Peyer's patch (tissue), 4 donors: Measurements from ENCODE around the gene MEIOC. TPM values are rescaled to one million over a fixed set of nuclear protein-coding genes. Genes with fewer than 3 reads are reported as not detected.
"Not testable (repeated sequence)": the region's sequence is repeated elsewhere in the genome, so short reads cannot be mapped to it uniquely, and the experiment has no call there.

Source experiments
- DNase-seq, 3 donors: peaks; one replicate each; pipeline ENCODE4 v3.0.0-alpha.2; 2017 to 2019
- H3K27ac ChIP-seq, 4 donors: fragments of 200-600 bp; sonication (generic); one replicate each; pipeline ENCODE4 v1.5.1; 2016 to 2019
- H3K27me3 ChIP-seq, 2 donors: fragments of 200-600 bp; sonication (generic); one replicate each; pipeline ENCODE4 v1.5.1; 2019
- H3K36me3 ChIP-seq, 3 donors: fragments of 200-600 bp; sonication (generic); one replicate each; pipeline ENCODE4 v1.5.1; 2016 to 2019
- H3K4me1 ChIP-seq, 4 donors: fragments of 200-600 bp; sonication (generic); one replicate each; pipeline ENCODE4 v1.5.1; 2016 to 2019
- H3K4me3 ChIP-seq, 4 donors: fragments of 200-600 bp; sonication (generic); 1 replicate in 3 of 4; 2 replicates in 1 of 4; pipeline ENCODE4 v1.5.1; 2016 to 2019; ENCODE audit warnings: mild to moderate bottlenecking in 1 of 4
- H3K9me3 ChIP-seq, 4 donors: fragments of 200-600 bp; sonication (generic); one replicate each; pipeline ENCODE4 v1.5.1; 2016 to 2019; ENCODE audit warnings: mild to moderate bottlenecking in 1 of 4
- CTCF ChIP-seq, 6 experiments: fragments of 450-650 bp in 4 of 6; fragments of 200-600 bp in 2 of 6; sonication (generic) in 1 of 6; IDR thresholded peaks; one replicate each; pipeline ENCODE4 v1.5.1; 2017 to 2019; ENCODE audit warnings: antibody characterized with exemption in 6 of 6, mild to moderate bottlenecking in 3 of 6, moderate library complexity in 1 of 6
- POLR2A ChIP-seq, 2 donors: fragments of 450-650 bp; IDR thresholded peaks; one replicate each; pipeline ENCODE4 v1.5.1; 2017; ENCODE audit warnings: antibody characterized with exemption in 2 of 2, mild to moderate bottlenecking in 2 of 2, moderate library complexity in 2 of 2
- total RNA-seq, 4 donors: library from RNA; depleted of rRNA; stranded (reverse); fragments of >200 nt; gene quantifications; one replicate each; pipeline ENCODE4 v1.1.0, GENCODE V29; 2016

MEIOC gene
- total RNA-seq, 4 donors from 2014 or later = not detected

DNA sequence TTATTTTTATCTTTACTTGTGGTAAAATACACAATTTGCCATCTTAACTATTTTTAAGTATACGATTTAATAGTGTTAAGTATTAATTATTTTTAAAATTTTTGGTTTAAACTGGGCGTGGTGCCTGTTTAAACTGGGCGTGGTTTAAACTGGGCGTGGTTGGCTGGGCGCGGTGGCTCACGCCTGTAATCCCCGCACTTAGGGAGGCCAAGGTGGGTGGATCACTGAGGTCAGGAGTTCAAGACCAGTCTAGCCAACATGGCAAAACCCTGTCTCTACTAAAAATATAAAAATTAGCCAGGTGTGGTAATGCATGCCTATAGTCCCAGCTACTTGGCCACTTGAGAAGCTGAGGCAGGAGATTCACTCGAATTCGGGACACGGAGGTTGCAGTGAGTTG lies 37.3 kb downstream of the MEIOC start:
- no peaks in the 10 kb centered on the region for H3K27me3 ChIP-seq
- no peaks in the 10 kb centered on the region for H3K36me3 ChIP-seq
- DNase-seq = no peak
- no peak overlapping the region for H3K27ac ChIP-seq
- peaks cover 0 to 10% (median 2%) of the 10 kb centered on the region in 4 donors for H3K4me1 ChIP-seq
- TF ChIP-seq CTCF (IDR thresholded peaks at IDR 0.05) (no peak), POLR2A (IDR thresholded peaks at IDR 0.05) (no peak)
- no peaks in the 10 kb centered on the region for H3K9me3 ChIP-seq
- no peak overlapping the region for H3K4me3 ChIP-seq

- H3K27ac ChIP-seq, H3K4me1 ChIP-seq, DNase-seq, H3K36me3 ChIP-seq, H3K9me3 ChIP-seq, H3K27me3 ChIP-seq, H3K4me3 ChIP-seq: not testable (repeated sequence)
These were observed 44.0 kb downstream of the MEIOC start for GRCh38 chr17:44700288-44700687.

GRCh38 chr17:44707755-44708400 lies 51.6 kb downstream of the MEIOC start:
- Histone ChIP-seq H3K4me1 (peaks cover 0 to 17% (median 2%) of the 10 kb centered on the region in 4 donors), H3K27me3 (no peaks in the 10 kb centered on the region), H3K36me3 (no peaks in the 10 kb centered on the region), H3K9me3 (no peaks in the 10 kb centered on the region), H3K27ac (peak overlapping the region; percentile 45 to 70 (median 54)), H3K4me3 (peak overlapping the region; percentile 56 to 90 (median 72))
- TF ChIP-seq CTCF (IDR thresholded peaks at IDR 0.05) (no peak), POLR2A (IDR thresholded peaks at IDR 0.05) (no peak)
- DNase-seq = no peak

DNA sequence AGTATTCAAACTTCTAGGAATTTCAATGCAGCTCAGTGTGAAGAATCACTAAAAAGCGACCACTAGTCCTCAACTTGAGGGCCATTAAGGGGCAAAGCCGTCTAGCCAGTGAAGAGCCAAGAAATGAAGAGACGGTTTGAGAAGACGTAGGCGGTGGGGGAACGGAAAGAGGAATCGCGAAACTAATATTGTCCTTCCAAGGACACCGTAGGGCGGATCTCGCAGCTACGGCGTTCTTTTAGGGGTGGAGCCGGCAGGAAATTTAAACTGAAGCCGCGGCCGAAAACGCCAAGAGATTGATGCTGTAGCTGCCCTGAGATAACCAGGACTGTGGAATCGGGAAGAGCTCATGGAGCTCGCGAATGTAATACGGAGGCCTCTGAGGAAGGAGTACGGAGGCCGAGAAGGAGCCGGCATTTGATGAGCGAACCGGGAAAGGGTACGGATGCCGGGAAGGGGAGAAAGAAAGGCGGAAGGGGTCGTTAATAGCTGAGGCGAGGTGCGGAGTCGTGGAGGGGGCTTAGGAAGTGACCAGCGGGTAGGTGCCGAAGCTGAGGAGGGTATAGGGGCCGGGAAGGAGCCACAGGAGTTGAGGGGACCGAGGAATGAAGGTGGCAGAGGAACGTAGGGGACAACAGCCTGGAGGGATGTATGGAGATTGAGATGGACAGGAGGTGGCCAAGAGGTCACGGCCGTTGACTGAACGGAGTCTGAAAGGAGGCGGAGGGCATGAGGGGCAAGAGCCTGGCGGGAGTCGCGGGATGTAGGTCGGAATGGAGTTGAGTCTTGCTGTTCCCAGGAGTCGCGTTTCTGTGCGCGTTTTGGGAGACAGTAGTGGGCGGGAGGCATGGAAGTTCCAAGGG lies 52.4 kb downstream of the MEIOC start, which contains the start of gene DBF4B:
DBF4B (plus strand) TSS at position 265 of the 863 bp plus-strand sequence; CDS start at position 421, 156 bp downstream.
- no peaks in the 10 kb centered on the region for H3K27me3 ChIP-seq
- H3K9me3 ChIP-seq = no peaks in the 10 kb centered on the region
- H3K4me3 ChIP-seq = peak within 1 kb of the TSS; percentile 56 to 90 (median 72)
- peaks cover 0 to 17% (median 2%) of the 10 kb centered on the region in 4 donors for H3K4me1 ChIP-seq
- no peak for TF ChIP-seq CTCF (IDR thresholded peaks at IDR 0.05)
- TF ChIP-seq POLR2A (IDR thresholded peaks at IDR 0.05) = no peak
- peak within 1 kb of the TSS; percentile 45 to 70 (median 54) for H3K27ac ChIP-seq
- DNase-seq = peak; percentile 77 to 93 (median 80)
- no peaks in the 10 kb centered on the region for H3K36me3 ChIP-seq

DNA sequence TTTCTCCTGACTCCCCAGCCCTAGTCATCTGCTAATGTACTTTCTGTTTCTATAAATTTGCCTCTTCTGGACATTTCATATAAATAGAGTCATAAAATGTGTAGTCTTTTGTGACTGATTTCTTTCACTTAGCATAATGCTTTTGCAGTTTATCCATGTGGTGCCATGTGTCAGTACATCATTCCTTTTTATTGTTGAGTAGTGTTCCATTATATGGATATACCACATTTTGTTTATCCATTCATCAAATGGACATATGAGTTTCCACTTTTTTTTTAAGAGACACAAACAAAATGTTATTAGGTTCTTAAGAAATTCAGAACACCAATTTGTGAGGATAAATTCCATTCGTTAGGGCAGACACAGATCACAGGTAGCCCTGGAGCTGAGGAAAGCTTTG lies 63.2 kb downstream of the MEIOC start:
- Histone ChIP-seq H3K4me1 (no peaks in the 10 kb centered on the region), H3K36me3 (no peaks in the 10 kb centered on the region), H3K27ac (no peak overlapping the region), H3K27me3 (no peaks in the 10 kb centered on the region), H3K4me3 (no peak overlapping the region), H3K9me3 (no peaks in the 10 kb centered on the region)
- no peak for DNase-seq
- TF ChIP-seq CTCF (IDR thresholded peaks at IDR 0.05) (no peak), POLR2A (IDR thresholded peaks at IDR 0.05) (no peak)

DNA sequence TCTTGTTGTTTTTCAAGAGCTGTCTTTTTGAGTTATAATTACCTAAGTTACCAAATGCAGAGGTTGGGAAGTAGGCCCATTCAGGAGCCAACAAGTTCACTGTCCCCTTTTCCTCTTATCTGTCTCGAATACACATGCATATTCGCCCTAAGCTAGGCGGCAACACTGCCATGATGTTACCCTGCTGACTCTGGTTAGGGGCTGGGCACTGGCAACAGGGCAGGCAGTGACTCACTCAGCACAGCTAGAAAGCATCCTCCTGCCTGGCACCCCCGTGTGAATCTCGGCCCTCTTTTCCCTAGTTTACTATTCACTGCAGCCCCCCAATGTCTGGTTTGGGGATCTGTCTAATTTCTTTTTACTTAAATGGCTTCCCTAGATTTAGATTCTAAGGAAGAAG lies 66.0 kb downstream of the MEIOC start:
- TF ChIP-seq CTCF (IDR thresholded peaks at IDR 0.05) (no peak), POLR2A (IDR thresholded peaks at IDR 0.05) (no peak)
- no peaks in the 10 kb centered on the region for H3K9me3 ChIP-seq
- no peak overlapping the region for H3K4me3 ChIP-seq
- no peak overlapping the region for H3K27ac ChIP-seq
- no peaks in the 10 kb centered on the region for H3K27me3 ChIP-seq
- H3K4me1 ChIP-seq = no peaks in the 10 kb centered on the region
- no peaks in the 10 kb centered on the region for H3K36me3 ChIP-seq
- DNase-seq = no peak
